VCaP (cell line): ENCODE measurements around the gene OPA3.
"Not testable (repeated sequence)": the region's sequence is repeated elsewhere in the genome, so short reads cannot be mapped to it uniquely, and the experiment has no call there.

ENCODE experiments used
- H3K27ac ChIP-seq: fragments of 450-650 bp; 2 replicates; pipeline ENCODE4 v1.5.1; 2017
- CTCF ChIP-seq: fragments of 450-650 bp; conservative IDR thresholded peaks from 2 replicates; pipeline ENCODE4 v1.5.1; 2017; ENCODE audit warnings: mild to moderate bottlenecking, moderate library complexity

Gene OPA3

DNA sequence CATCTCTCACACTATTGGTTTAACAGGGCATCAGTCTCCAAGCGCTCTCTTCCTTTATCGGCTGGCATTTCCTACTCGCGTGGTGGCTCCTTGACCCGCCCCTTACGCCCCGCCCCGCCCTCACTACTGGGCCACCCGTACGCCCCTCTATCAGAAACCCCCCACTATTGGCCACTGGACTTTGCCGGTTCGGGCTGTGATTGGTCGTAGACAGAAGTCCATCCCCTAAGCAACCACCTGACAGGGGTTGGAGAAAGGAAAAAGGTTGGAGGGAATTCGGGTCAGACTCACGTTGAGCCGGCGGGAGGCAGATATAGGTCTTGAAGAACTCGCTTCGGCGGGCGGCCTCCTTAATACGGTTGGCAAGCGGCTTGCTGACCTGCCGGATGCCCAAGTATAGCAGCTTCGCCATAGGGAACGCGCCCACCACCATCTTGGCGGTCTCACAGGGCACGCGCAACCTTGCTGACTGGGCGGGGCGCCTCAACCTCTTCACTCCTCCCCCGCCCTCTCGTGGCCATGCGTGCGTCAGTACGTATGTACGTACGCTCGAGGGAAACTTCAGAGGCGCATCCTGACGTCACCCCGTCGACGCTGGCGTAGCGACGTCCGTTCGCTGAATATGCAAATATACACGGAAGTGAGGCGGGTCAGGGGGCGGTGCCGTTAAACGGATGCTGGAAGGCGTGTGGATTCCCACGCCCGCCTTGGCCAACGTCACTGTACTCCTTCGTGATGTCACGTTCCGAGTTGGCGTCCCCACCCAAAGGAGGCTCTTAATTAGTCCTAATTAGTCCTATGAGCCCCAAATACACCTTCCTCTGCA lies at the start of gene OPA3:
Gene OPA3, minus strand, starts transcription at position 471 of the 826 bp plus-strand sequence. Its CDS starts 38 bp downstream, at position 433.
- no peak for TF ChIP-seq CTCF

GRCh38 chr19:45632468-45633196 lies 48.0 kb upstream of the OPA3 start:
- H3K27ac ChIP-seq, result no peak overlapping the region

More for the DNA sequence above, at the start of gene OPA3:
- peak within 1 kb of the TSS; percentile 91 for H3K27ac ChIP-seq

DNA sequence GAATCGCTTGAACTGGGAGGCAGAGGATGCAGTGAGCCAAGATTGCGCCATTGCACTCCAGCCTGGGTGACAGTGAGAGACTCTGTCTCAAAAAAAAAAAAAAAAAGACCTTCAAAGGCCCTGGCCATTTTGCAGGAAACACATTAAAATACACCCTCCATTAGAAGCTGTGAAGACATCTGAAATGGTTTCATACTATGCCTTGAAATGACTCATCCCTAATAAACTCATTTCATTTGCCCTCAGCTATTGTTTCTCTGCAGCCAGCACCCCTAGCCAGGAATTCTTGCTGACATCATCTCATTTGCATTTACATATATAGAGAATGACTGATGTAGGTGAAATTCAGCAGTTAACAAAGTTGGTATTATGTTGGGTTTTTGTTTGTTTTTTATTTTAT lies 45.9 kb upstream of the OPA3 start:
- no peak for TF ChIP-seq CTCF
- H3K27ac ChIP-seq, result no peak overlapping the region

More at GRCh38 chr19:45632468-45633196, 48.0 kb upstream of the OPA3 start:
- no peak for TF ChIP-seq CTCF

DNA sequence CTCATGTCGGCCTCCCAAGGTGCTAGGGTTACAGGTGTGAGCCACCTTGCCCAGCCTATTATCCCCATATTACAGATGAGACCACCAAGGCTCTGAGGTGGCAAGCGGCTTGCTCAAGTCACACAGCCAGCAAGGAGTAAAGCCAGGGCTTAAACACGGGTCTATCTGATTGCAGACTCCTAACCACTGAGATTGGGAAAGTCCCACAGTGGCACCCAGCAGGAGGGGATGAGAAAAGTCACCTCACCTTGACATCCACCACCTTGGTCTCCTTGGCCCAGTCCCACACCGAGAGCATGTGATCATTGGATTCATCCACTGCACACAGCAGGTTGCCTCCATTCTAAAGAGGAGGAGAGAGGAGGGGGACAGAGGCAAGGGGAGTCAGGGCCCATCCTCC lies 45.1 kb upstream of the OPA3 start:
- no peak overlapping the region for H3K27ac ChIP-seq
- TF ChIP-seq CTCF, result no peak

GRCh38 chr19:45628219-45628618 lies 43.6 kb upstream of the OPA3 start:
- not testable (repeated sequence) for H3K27ac ChIP-seq

GRCh38 chr19:45623984-45624383 lies 39.4 kb upstream of the OPA3 start:
- H3K27ac ChIP-seq, result no peak overlapping the region
- TF ChIP-seq CTCF, result no peak

- H3K27ac ChIP-seq, result no peak overlapping the region
- TF ChIP-seq CTCF, result no peak
Observed at GRCh38 chr19:45621976-45622503, 37.4 kb upstream of the OPA3 start.
